Nephron progenitor cell (in vitro differentiated cells): ENCODE measurements around the gene ROBO4.

Source experiments
- DNase-seq: peaks from one replicate; pipeline ENCODE4 v3.0.0; 2021
- H3K27ac Mint-ChIP-seq: 2 replicates; pipeline ENCODE4 v1.8.0; 2021; ENCODE audit warnings: mild to moderate bottlenecking, moderate library complexity, mixed read lengths
- H3K27me3 Mint-ChIP-seq: 2 replicates; pipeline ENCODE4 v1.8.0; 2021; ENCODE audit warnings: mild to moderate bottlenecking, low read depth, mixed read lengths; ENCODE audit not compliant: poor library complexity
- H3K36me3 Mint-ChIP-seq: 2 replicates; pipeline ENCODE4 v1.8.0; 2021; ENCODE audit warnings: low read depth, mixed read lengths
- H3K4me1 Mint-ChIP-seq: 2 replicates; pipeline ENCODE4 v1.8.0; 2021; ENCODE audit warnings: mixed read lengths
- H3K4me3 Mint-ChIP-seq: 2 replicates; pipeline ENCODE4 v1.8.0; 2021; ENCODE audit warnings: mild to moderate bottlenecking, moderate library complexity, mixed read lengths
- H3K9me3 Mint-ChIP-seq: 2 replicates; pipeline ENCODE4 v1.8.0; 2021; ENCODE audit warnings: mild to moderate bottlenecking, moderate library complexity, mixed read lengths
- TF ChIP-seq, protein P1 (sequence below): fragments of 200-600 bp; sonication (generic); IDR thresholded peaks from 2 replicates; pipeline ENCODE4 v1.5.0; 2021; ENCODE audit warnings: antibody characterized with exemption

Gene ROBO4

GRCh38 chr11:124898711-124899110 lies 1.0 kb upstream of the ROBO4 start:
- Mint-ChIP-seq H3K36me3 (no peaks in the 10 kb centered on the region), H3K4me1 (peaks cover 34% of the 10 kb centered on the region), H3K27ac (no peak overlapping the region), H3K9me3 (no peaks in the 10 kb centered on the region), H3K27me3 (peaks cover 48% of the 10 kb centered on the region), H3K4me3 (no peak overlapping the region)
- TF ChIP-seq, protein P1, sequence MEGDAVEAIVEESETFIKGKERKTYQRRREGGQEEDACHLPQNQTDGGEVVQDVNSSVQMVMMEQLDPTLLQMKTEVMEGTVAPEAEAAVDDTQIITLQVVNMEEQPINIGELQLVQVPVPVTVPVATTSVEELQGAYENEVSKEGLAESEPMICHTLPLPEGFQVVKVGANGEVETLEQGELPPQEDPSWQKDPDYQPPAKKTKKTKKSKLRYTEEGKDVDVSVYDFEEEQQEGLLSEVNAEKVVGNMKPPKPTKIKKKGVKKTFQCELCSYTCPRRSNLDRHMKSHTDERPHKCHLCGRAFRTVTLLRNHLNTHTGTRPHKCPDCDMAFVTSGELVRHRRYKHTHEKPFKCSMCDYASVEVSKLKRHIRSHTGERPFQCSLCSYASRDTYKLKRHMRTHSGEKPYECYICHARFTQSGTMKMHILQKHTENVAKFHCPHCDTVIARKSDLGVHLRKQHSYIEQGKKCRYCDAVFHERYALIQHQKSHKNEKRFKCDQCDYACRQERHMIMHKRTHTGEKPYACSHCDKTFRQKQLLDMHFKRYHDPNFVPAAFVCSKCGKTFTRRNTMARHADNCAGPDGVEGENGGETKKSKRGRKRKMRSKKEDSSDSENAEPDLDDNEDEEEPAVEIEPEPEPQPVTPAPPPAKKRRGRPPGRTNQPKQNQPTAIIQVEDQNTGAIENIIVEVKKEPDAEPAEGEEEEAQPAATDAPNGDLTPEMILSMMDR = no peak
- no peak for DNase-seq

- peaks cover 34% of the 10 kb centered on the region for H3K4me1 Mint-ChIP-seq
- no peak for DNase-seq
- H3K4me3 Mint-ChIP-seq = no peak overlapping the region
- H3K9me3 Mint-ChIP-seq = no peaks in the 10 kb centered on the region
- H3K36me3 Mint-ChIP-seq = no peaks in the 10 kb centered on the region
- no peak overlapping the region for H3K27ac Mint-ChIP-seq
- TF ChIP-seq, protein P1 = no peak
- peaks cover 44% of the 10 kb centered on the region for H3K27me3 Mint-ChIP-seq
Observed at GRCh38 chr11:124898263-124898680, 607 bp upstream of the ROBO4 start.

GRCh38 chr11:124896821-124897391 lies 759 bp downstream of the ROBO4 start:
- no peaks in the 10 kb centered on the region for H3K9me3 Mint-ChIP-seq
- peaks cover 36% of the 10 kb centered on the region for H3K27me3 Mint-ChIP-seq
- no peak overlapping the region for H3K27ac Mint-ChIP-seq
- no peak for DNase-seq
- peaks cover 42% of the 10 kb centered on the region for H3K4me1 Mint-ChIP-seq
- TF ChIP-seq, protein P1 = no peak
- no peak overlapping the region for H3K4me3 Mint-ChIP-seq
- no peaks in the 10 kb centered on the region for H3K36me3 Mint-ChIP-seq

DNA sequence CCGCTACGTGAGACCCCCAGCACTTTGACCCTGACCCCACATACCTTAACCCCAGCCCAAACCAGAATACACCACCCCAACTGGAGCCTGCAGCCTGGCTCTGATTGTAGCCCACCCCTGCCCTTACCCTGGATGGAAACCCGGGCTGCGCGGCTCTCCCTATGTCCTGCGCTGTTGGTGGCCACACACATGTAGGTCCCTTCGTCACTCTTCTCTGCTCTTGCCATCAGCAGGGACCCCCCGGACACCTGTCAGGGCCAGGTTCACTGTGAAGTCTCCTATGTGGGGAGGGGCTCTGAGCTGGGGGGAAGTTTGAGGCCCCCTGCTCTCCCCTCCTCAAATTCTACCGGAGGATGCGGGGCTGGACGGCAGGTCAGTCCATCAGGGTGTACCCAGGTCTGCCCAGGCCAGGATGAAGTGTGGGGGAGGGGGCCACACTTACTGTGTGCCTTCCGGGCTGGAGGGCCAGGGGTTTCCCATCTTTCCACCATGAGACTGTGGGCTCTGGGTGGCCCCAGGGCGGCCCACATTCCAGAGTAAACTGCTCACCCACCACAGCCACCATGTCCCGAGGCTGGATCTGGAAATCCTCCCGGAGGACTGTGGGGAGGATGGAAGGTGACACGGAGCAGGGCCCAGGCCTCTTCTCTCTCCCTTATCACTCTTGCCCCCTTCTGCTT lies 1.5 kb downstream of the ROBO4 start:
- Mint-ChIP-seq H3K4me3 (no peak overlapping the region), H3K27ac (peak overlapping the region; percentile 86), H3K27me3 (peaks cover 29% of the 10 kb centered on the region), H3K9me3 (no peaks in the 10 kb centered on the region), H3K36me3 (no peaks in the 10 kb centered on the region), H3K4me1 (peaks cover 49% of the 10 kb centered on the region)
- no peak for DNase-seq
- TF ChIP-seq, protein P1 = no peak

DNA sequence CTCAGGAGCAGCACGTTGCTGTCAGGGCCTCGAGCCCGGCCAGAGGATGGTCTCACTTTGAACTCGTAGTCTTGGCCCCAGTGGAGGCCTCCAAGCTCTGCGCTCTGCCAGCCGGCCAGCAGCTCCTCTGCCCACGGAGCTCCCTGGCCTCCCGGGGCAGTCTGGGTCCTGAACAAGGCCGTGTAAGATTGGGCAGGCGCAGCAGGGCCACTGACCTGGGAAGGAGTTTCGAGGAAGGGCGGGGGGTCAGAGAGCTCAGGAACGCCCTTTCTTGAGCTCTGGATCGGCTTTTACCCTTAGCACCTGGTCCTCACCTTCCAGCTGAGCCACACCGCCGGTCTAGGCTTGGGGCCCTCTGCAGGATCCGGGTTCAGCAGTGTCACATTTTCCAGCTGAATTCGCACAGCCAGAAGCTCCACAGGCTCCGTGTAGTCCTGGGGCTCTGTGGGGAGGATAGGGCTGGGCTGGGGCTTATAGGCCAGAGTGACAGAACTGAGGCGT lies 2.1 kb downstream of the ROBO4 start:
- TF ChIP-seq, protein P1 = no peak

More for the DNA sequence above, 2.1 kb downstream of the ROBO4 start:
- Mint-ChIP-seq H3K27ac (no peak overlapping the region), H3K9me3 (no peaks in the 10 kb centered on the region), H3K4me1 (peaks cover 55% of the 10 kb centered on the region), H3K36me3 (no peaks in the 10 kb centered on the region), H3K4me3 (no peak overlapping the region), H3K27me3 (peaks cover 22% of the 10 kb centered on the region)
- no peak for DNase-seq
